ENCODE results near the gene SGMS2.

SGMS2 gene

DNA sequence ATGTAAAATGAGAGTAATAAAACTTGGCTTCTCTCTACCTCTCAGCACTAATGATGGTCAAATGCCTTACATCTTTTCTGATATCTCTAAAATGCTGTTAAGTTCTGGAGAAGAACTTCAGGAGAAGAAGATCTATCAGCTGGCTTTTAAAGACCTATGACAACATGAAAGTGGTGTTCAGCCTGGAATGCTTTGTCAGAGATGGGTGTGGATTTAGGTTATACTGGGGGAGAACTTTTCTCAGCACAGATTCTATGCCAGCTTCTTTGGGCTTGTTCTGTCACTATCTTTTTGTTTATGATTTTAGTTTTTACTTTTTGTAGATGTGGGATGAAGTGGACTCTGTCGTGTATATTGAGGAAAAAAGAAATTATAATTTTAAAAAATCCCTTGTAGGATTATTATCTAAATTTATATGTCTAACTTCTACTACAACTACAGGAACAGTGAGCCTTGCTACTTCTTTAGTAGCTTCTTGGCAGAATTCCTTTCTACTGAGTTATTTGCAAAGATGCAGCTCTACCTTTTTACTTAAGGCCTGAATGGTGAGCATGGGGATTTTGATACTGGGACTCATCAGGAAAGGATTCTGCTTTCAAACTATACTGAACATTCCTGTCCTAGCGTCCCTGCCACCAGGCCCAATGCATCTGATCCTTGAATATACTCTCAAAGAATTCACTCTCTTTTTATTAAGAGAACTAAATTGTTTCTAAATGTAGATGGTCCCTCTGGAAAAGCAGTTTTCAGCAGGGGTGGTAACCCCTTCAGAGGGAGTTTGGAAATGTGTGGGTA is 126.2 kb downstream of the SGMS2 start:
- Histone ChIP-seq H3K4me3 (ENCODE audit: low read length) (no peak overlapping the region), H3K4me2 (ENCODE audit: low read depth, low read length) (no peak overlapping the region), H3F3A (ENCODE audit: insufficient read depth, low read length) (no peaks in the 10 kb centered on the region), H3K27ac (ENCODE audit: low read length) (no peak overlapping the region), H3K36me3 (replicated peaks; ENCODE audit: insufficient read depth, low read length) (no peaks in the 10 kb centered on the region), H3K4me1 (ENCODE audit: low read length) (no peaks in the 10 kb centered on the region), H3K79me2 (ENCODE audit: low read length) (no peaks in the 10 kb centered on the region), H2AFZ (ENCODE audit: low read length) (no peak overlapping the region), H3K9me3 (replicated peaks; ENCODE audit: insufficient read depth, low read length) (no peaks in the 10 kb centered on the region), H4K20me1 (ENCODE audit: insufficient read depth, low read length) (no peaks in the 10 kb centered on the region), H3K9me2 (replicated peaks; ENCODE audit: insufficient read depth, low read length) (no peaks in the 10 kb centered on the region), H3K27me3 (replicated peaks; ENCODE audit: insufficient read depth, low read length) (no peaks in the 10 kb centered on the region), H3K9ac (ENCODE audit: low read length) (no peak overlapping the region)
- no peak for DNase-seq
- TF ChIP-seq EZH2phosphoT487 (IDR thresholded peaks at IDR 0.05; ENCODE audit: low read length): no peak
- no peak for TF ChIP-seq EZH2 (optimal IDR thresholded peaks at IDR 0.05; ENCODE audit: low read depth, low read length)
- no peak for TF ChIP-seq CTCF (IDR thresholded peaks at IDR 0.05; ENCODE audit: low read length)

DNA sequence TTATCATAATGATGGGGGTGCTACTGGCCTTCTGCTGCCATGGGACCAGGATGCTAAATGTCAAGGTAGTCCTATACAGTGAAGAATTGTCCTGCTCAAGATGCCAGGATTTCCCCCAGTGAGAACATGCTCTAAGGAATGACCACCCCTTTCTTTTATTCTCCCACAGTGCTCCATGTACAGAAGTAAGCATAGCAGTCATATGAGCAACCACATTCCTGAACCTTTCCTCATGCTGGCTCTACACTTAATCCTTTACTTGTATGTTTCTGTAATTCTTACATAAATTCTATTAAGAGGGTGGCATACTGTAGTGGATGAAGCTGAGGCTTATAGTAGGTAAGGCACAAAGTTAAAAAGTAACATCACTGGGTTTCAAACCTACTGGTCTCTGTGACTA is 126.8 kb downstream of the SGMS2 start:
- no peaks in the 10 kb centered on the region for H3F3A ChIP-seq (ENCODE audit: insufficient read depth, low read length)
- no peaks in the 10 kb centered on the region for H3K79me2 ChIP-seq (ENCODE audit: low read length)
- H3K4me3 ChIP-seq (ENCODE audit: low read length): no peak overlapping the region
- no peak overlapping the region for H2AFZ ChIP-seq (ENCODE audit: low read length)
- H4K20me1 ChIP-seq (ENCODE audit: insufficient read depth, low read length): no peaks in the 10 kb centered on the region
- H3K4me1 ChIP-seq (ENCODE audit: low read length): no peaks in the 10 kb centered on the region
- no peak overlapping the region for H3K4me2 ChIP-seq (ENCODE audit: low read depth, low read length)
- DNase-seq: no peak
- TF ChIP-seq CTCF (IDR thresholded peaks at IDR 0.05; ENCODE audit: low read length) (no peak), EZH2phosphoT487 (IDR thresholded peaks at IDR 0.05; ENCODE audit: low read length) (no peak), EZH2 (optimal IDR thresholded peaks at IDR 0.05; ENCODE audit: low read depth, low read length) (no peak)
- no peaks in the 10 kb centered on the region for H3K9me3 ChIP-seq (replicated peaks; ENCODE audit: insufficient read depth, low read length)
- no peak overlapping the region for H3K9ac ChIP-seq (ENCODE audit: low read length)
- H3K9me2 ChIP-seq (replicated peaks; ENCODE audit: insufficient read depth, low read length): no peaks in the 10 kb centered on the region
- H3K36me3 ChIP-seq (replicated peaks; ENCODE audit: insufficient read depth, low read length): no peaks in the 10 kb centered on the region
- H3K27me3 ChIP-seq (replicated peaks; ENCODE audit: insufficient read depth, low read length): no peaks in the 10 kb centered on the region
- H3K27ac ChIP-seq (ENCODE audit: low read length): no peak overlapping the region

DNA sequence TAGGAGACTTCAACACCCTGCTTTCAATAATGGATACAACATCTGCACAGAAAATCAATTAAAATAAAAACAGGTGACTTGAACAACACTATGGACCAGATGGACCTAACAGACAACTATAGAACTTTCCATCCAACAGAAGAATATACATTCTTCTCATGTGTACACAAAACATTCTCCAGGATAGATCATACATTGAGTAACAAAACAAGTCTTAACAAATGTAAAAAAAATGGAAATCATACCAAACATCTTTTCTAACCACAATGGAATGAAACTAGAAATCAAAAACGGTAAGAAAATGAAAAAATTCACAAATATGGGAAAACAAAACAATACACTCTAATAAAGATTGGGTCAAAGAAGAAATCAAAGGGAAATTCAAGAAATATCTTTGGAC is 131.3 kb downstream of the SGMS2 start:
- DNase-seq: no peak
- H3K36me3 ChIP-seq (replicated peaks; ENCODE audit: insufficient read depth, low read length): no peaks in the 10 kb centered on the region
- H3K79me2 ChIP-seq (ENCODE audit: low read length): no peaks in the 10 kb centered on the region
- no peaks in the 10 kb centered on the region for H3K9me3 ChIP-seq (replicated peaks; ENCODE audit: insufficient read depth, low read length)
- H3K4me3 ChIP-seq (ENCODE audit: low read length): no peak overlapping the region
- no peak overlapping the region for H3K4me2 ChIP-seq (ENCODE audit: low read depth, low read length)
- H3K4me1 ChIP-seq (ENCODE audit: low read length): no peaks in the 10 kb centered on the region
- H3K9me2 ChIP-seq (replicated peaks; ENCODE audit: insufficient read depth, low read length): no peaks in the 10 kb centered on the region
- H4K20me1 ChIP-seq (ENCODE audit: insufficient read depth, low read length): no peaks in the 10 kb centered on the region
- H3K27me3 ChIP-seq (replicated peaks; ENCODE audit: insufficient read depth, low read length): no peaks in the 10 kb centered on the region
- TF ChIP-seq CTCF (IDR thresholded peaks at IDR 0.05; ENCODE audit: low read length) (no peak), EZH2phosphoT487 (IDR thresholded peaks at IDR 0.05; ENCODE audit: low read length) (no peak), EZH2 (optimal IDR thresholded peaks at IDR 0.05; ENCODE audit: low read depth, low read length) (no peak)
- no peak overlapping the region for H3K27ac ChIP-seq (ENCODE audit: low read length)
- no peak overlapping the region for H2AFZ ChIP-seq (ENCODE audit: low read length)
- H3F3A ChIP-seq (ENCODE audit: insufficient read depth, low read length): no peaks in the 10 kb centered on the region
- H3K9ac ChIP-seq (ENCODE audit: low read length): no peak overlapping the region
